Right lobe of liver (tissue), 4 donors: ENCODE measurements around the gene LOC101059915.
"Not testable (repeated sequence)": the region's sequence is repeated elsewhere in the genome, so short reads cannot be mapped to it uniquely, and the experiment has no call there.

ENCODE experiments used
- POLR2A ChIP-seq: fragments of 450-650 bp; IDR thresholded peaks from one replicate; pipeline ENCODE4 v1.6.1; 2017; ENCODE audit warnings: antibody characterized with exemption, mild to moderate bottlenecking
- TF ChIP-seq, protein P1 (sequence below), 4 donors: fragments of 200-600 bp in 3 of 4; fragments of 450-650 bp in 1 of 4; IDR thresholded peaks; one replicate each; pipeline versions ENCODE4 v1.5.1 to v1.8.0; 2016 to 2022; ENCODE audit warnings: antibody characterized with exemption in 4 of 4, mild to moderate bottlenecking in 2 of 4
- donor health status: DM: no; HTN: no; CAD: no.
- donor health status: DM: no; HTN: no; CAD: no.
- donor health status: DM: no; HTN: yes; CAD: no.

DNA sequence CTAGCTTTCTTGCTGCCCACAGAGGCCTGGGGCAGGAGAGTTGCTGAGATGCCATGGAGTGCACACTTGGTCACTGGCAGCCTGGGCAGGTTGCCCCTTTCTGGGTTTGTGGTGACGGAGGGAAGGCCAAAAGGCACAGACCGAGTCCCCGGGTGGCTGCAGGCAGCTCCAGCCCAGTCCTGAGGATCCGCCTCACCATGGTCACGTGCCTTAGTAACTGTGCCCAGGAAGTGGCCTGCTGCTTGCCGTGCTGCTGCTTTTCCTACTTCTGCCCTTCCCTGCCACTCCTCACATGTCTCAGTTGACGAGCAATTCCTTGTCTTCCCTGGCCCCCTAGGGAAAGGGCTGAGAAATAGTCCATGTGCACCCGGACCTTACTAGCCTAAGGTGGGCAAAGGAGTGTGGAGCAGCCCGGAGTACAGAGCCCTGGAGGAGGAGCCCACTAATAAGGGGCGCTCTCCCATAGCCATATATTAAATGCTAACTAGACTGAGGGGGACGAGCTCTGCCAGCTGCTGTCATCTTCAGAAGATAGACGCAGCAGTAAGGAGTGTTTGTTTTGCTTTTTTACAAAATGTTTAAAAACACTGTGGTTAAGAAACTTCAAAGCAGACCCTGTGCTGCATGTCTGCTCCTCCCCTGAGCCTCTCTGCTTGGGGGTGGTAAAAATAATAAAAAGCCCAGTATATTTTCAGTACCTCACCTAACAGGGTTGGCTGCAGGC is 31.1 kb downstream of the LOC101059915 start:
- TF ChIP-seq, protein P1, sequence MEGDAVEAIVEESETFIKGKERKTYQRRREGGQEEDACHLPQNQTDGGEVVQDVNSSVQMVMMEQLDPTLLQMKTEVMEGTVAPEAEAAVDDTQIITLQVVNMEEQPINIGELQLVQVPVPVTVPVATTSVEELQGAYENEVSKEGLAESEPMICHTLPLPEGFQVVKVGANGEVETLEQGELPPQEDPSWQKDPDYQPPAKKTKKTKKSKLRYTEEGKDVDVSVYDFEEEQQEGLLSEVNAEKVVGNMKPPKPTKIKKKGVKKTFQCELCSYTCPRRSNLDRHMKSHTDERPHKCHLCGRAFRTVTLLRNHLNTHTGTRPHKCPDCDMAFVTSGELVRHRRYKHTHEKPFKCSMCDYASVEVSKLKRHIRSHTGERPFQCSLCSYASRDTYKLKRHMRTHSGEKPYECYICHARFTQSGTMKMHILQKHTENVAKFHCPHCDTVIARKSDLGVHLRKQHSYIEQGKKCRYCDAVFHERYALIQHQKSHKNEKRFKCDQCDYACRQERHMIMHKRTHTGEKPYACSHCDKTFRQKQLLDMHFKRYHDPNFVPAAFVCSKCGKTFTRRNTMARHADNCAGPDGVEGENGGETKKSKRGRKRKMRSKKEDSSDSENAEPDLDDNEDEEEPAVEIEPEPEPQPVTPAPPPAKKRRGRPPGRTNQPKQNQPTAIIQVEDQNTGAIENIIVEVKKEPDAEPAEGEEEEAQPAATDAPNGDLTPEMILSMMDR (IDR thresholded peaks at IDR 0.05): not testable (repeated sequence)
- not testable (repeated sequence) for TF ChIP-seq POLR2A
